Liver (tissue), 9 donors: ENCODE results near the gene BMP10. TPM values are rescaled to one million over a fixed set of nuclear protein-coding genes. Genes with fewer than 3 reads are reported as not detected.

Experiments used
- DNase-seq: peaks from one replicate; pipeline ENCODE4 v3.0.0-alpha.2; 2017; ENCODE audit warnings: low spot score
- H3K27ac ChIP-seq, 2 donors: one replicate each; pipeline ENCODE4 v1.7.0; 2013; ENCODE audit warnings: inconsistent platforms in 2 of 2, low read length in 2 of 2, control low read depth in 1 of 2, low read depth in 1 of 2, mild to moderate bottlenecking in 1 of 2
- H3K27me3 ChIP-seq, 4 donors: one replicate each; pipeline versions ENCODE4 v1.6.1 to v1.7.0; 2013; ENCODE audit warnings: low read length in 3 of 4, inconsistent platforms in 1 of 4, mild to moderate bottlenecking in 1 of 4, moderate library complexity in 1 of 4; ENCODE audit not compliant: control insufficient read depth in 4 of 4, insufficient read depth in 4 of 4
- H3K36me3 ChIP-seq, 4 donors: one replicate each; pipeline versions ENCODE4 v1.6.1 to v1.7.0; 2013; ENCODE audit warnings: low read length in 3 of 4, mild to moderate bottlenecking in 3 of 4, low read depth in 1 of 4, moderate library complexity in 1 of 4; ENCODE audit not compliant: control insufficient read depth in 4 of 4, insufficient read depth in 3 of 4
- H3K4me1 ChIP-seq, 4 donors: one replicate each; pipeline versions ENCODE4 v1.6.1 to v1.7.0; 2013; ENCODE audit warnings: low read length in 3 of 4, mild to moderate bottlenecking in 3 of 4, moderate library complexity in 1 of 4; ENCODE audit not compliant: control insufficient read depth in 4 of 4, insufficient read depth in 4 of 4
- H3K4me3 ChIP-seq, 3 donors: one replicate each; pipeline versions ENCODE4 v1.6.1 to v1.7.0; 2013; ENCODE audit warnings: low read length in 3 of 3, control low read depth in 1 of 3, low read depth in 1 of 3, mild to moderate bottlenecking in 1 of 3
- H3K9ac ChIP-seq, 2 donors: one replicate each; pipeline ENCODE4 v1.7.0; 2013; ENCODE audit warnings: low read length in 2 of 2, mild to moderate bottlenecking in 2 of 2, moderate library complexity in 2 of 2, control low read depth in 1 of 2, low read depth in 1 of 2
- H3K9me3 ChIP-seq, 4 donors: one replicate each; pipeline versions ENCODE4 v1.6.1 to v1.7.0; 2013; ENCODE audit warnings: low read length in 3 of 4; ENCODE audit not compliant: control insufficient read depth in 4 of 4
- FOXA1 ChIP-seq: IDR thresholded peaks from 2 replicates; pipeline ENCODE4 v1.6.1; 2016; ENCODE audit warnings: antibody characterized with exemption
- FOXA2 ChIP-seq: IDR thresholded peaks from 2 replicates; pipeline ENCODE4 v1.6.1; 2016; ENCODE audit warnings: antibody characterized with exemption
- GABPA ChIP-seq, 2 donors: IDR thresholded peaks in 1 of 2; conservative IDR thresholded peaks in 1 of 2; 2 replicates each; pipeline ENCODE4 v1.6.1; 2016; ENCODE audit warnings: antibody characterized with exemption in 2 of 2, mild to moderate bottlenecking in 1 of 2, moderate library complexity in 1 of 2
- HNF4A ChIP-seq, 2 donors: conservative IDR thresholded peaks; 2 replicates each; pipeline ENCODE4 v1.6.1; 2016; ENCODE audit warnings: antibody characterized with exemption in 2 of 2, mild to moderate bottlenecking in 2 of 2
- HNF4G ChIP-seq: IDR thresholded peaks from 2 replicates; pipeline ENCODE4 v1.6.1; 2016; ENCODE audit warnings: antibody characterized with exemption
- JUND ChIP-seq, 2 donors: IDR thresholded peaks; 2 replicates each; pipeline ENCODE4 v1.6.1; 2016; ENCODE audit warnings: antibody characterized with exemption in 2 of 2
- NR2F2 ChIP-seq: IDR thresholded peaks from 2 replicates; pipeline ENCODE4 v1.6.1; 2016; ENCODE audit warnings: antibody characterized with exemption
- RXRA ChIP-seq, 2 donors: IDR thresholded peaks; 2 replicates each; pipeline ENCODE4 v1.6.1; 2017 to 2018; ENCODE audit warnings: antibody characterized with exemption in 2 of 2, mild to moderate bottlenecking in 1 of 2
- SP1 ChIP-seq: IDR thresholded peaks from 2 replicates; pipeline ENCODE4 v1.6.1; 2018; ENCODE audit warnings: antibody characterized with exemption, mild to moderate bottlenecking
- TAF1 ChIP-seq: conservative IDR thresholded peaks from 2 replicates; pipeline ENCODE4 v1.6.1; 2016; ENCODE audit warnings: antibody characterized with exemption, mild to moderate bottlenecking
- YY1 ChIP-seq: IDR thresholded peaks from 2 replicates; pipeline ENCODE4 v1.6.1; 2016; ENCODE audit warnings: antibody characterized with exemption, mild to moderate bottlenecking
- WGBS: extraction: QIAGEN DNeasy Blood & Tissue Kit; methylation state at CpG from one replicate; pipeline ENCODE4 v1.1.7; 2013; 5-methylcytosine and 5-hydroxymethylcytosine counted together
- polyA plus RNA-seq, 2 donors: library from polyadenylated mRNA; stranded (reverse) in 1 of 2; unstranded in 1 of 2; fragments of 200-250 nt in 1 of 2; fragments of >200 nt in 1 of 2; fragmentation: Nextera tagmentation in 1 of 2; extraction: Ambion mirVana in 1 of 2; gene quantifications; one replicate each; pipeline versions ENCODE4 v1.2.1 to v1.2.3, GENCODE V29; 2013 to 2015
- total RNA-seq, 2 donors: library from RNA; depleted of rRNA; stranded (reverse); fragments of >200 nt; gene quantifications; one replicate each; pipeline ENCODE4 v1.2.3, GENCODE V29; 2014
- TF ChIP-seq, protein P1 (sequence below): fragments of 150-350 bp; IDR thresholded peaks from 2 replicates; pipeline ENCODE4 v1.5.1; 2017; ENCODE audit warnings: improper control_type of control experiment, low read depth, low read length; ENCODE audit not compliant: missing input control
- TF ChIP-seq, protein P2 (sequence below): IDR thresholded peaks from 2 replicates; pipeline ENCODE4 v1.6.1; 2016; ENCODE audit warnings: antibody characterized with exemption
- TF ChIP-seq, protein P3 (sequence below): IDR thresholded peaks from 2 replicates; pipeline ENCODE4 v1.6.1; 2016; ENCODE audit warnings: antibody characterized with exemption, mild to moderate bottlenecking
- TF ChIP-seq, protein P4 (sequence below): IDR thresholded peaks from 2 replicates; pipeline ENCODE4 v1.6.1; 2016; ENCODE audit warnings: antibody characterized with exemption
- TF ChIP-seq, protein P5 (sequence below): IDR thresholded peaks from 2 replicates; pipeline ENCODE4 v1.6.1; 2016; ENCODE audit warnings: antibody characterized with exemption
- donor health status: healthy.
- donor health status: healthy.
- donor health status: healthy.
- donor health status: healthy.
- donor health status: healthy.

BMP10 gene
- total and polyA plus RNA-seq, 4 donors, result 0.39 to 10.0 (median 8.7) TPM

DNA sequence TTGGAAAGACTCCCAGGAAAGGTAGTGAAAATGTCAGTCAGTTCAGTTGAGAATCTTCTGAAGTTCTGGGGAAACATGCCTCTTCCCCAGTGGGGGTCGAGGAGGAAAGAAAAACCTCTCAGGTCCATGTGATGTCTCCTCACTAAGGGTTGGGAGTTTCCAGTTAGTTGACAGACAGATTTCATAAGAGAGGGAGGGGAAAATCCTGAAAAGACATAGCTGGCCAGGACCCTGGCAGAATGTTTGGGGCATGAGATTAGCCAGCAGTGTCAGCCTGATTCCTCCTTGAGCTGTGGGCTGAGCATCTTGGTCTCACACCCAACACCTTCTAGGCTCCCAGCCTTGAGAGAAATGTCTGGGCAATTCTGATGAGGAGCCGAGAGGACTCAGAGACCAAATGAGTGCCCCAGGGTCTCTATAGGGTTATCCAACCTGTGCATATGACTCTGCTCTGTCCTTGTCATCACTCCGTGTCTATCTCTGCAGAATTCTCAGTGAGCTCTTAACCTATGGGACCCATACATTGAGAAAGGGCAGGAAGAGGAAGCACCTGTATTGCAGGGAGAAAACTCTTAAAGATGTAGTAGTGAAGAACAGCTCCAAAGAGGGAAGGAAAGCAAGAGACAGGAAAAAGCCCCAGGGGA lies 13.9 kb downstream of the BMP10 start:
- H3K27ac ChIP-seq, result no peak overlapping the region

DNA sequence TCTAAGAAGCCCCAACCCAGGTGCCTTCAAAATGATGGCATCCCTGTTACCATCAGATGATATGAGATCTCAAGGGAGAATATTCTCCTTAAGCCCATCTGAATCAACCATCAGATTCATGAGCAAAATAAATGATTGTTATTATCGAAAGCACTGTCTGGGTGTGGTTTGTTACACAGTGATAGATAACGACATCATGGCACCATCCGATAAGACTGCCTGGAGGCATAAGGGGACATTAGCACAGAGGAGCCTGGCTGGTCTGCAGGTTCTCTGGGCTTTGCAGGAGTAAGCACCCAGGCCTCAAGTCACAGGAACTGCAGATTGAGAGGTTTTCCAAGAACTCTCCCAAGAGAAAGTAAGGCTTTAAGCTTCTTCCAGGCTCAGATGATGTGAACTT lies 15.6 kb downstream of the BMP10 start:
- no peaks in the 10 kb centered on the region for H3K27me3 ChIP-seq
- H3K36me3 ChIP-seq, result no peaks in the 10 kb centered on the region
- no peak overlapping the region for H3K27ac ChIP-seq
- TF ChIP-seq FOXA2, result no peak
- TF ChIP-seq SP1, result no peak
- TF ChIP-seq, protein P1, sequence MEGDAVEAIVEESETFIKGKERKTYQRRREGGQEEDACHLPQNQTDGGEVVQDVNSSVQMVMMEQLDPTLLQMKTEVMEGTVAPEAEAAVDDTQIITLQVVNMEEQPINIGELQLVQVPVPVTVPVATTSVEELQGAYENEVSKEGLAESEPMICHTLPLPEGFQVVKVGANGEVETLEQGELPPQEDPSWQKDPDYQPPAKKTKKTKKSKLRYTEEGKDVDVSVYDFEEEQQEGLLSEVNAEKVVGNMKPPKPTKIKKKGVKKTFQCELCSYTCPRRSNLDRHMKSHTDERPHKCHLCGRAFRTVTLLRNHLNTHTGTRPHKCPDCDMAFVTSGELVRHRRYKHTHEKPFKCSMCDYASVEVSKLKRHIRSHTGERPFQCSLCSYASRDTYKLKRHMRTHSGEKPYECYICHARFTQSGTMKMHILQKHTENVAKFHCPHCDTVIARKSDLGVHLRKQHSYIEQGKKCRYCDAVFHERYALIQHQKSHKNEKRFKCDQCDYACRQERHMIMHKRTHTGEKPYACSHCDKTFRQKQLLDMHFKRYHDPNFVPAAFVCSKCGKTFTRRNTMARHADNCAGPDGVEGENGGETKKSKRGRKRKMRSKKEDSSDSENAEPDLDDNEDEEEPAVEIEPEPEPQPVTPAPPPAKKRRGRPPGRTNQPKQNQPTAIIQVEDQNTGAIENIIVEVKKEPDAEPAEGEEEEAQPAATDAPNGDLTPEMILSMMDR, result no peak
- TF ChIP-seq YY1, result no peak
- TF ChIP-seq, protein P2, sequence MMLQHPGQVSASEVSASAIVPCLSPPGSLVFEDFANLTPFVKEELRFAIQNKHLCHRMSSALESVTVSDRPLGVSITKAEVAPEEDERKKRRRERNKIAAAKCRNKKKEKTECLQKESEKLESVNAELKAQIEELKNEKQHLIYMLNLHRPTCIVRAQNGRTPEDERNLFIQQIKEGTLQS, result no peak
- TF ChIP-seq TAF1, result no peak
- no peak for TF ChIP-seq HNF4G
- TF ChIP-seq, protein P3, sequence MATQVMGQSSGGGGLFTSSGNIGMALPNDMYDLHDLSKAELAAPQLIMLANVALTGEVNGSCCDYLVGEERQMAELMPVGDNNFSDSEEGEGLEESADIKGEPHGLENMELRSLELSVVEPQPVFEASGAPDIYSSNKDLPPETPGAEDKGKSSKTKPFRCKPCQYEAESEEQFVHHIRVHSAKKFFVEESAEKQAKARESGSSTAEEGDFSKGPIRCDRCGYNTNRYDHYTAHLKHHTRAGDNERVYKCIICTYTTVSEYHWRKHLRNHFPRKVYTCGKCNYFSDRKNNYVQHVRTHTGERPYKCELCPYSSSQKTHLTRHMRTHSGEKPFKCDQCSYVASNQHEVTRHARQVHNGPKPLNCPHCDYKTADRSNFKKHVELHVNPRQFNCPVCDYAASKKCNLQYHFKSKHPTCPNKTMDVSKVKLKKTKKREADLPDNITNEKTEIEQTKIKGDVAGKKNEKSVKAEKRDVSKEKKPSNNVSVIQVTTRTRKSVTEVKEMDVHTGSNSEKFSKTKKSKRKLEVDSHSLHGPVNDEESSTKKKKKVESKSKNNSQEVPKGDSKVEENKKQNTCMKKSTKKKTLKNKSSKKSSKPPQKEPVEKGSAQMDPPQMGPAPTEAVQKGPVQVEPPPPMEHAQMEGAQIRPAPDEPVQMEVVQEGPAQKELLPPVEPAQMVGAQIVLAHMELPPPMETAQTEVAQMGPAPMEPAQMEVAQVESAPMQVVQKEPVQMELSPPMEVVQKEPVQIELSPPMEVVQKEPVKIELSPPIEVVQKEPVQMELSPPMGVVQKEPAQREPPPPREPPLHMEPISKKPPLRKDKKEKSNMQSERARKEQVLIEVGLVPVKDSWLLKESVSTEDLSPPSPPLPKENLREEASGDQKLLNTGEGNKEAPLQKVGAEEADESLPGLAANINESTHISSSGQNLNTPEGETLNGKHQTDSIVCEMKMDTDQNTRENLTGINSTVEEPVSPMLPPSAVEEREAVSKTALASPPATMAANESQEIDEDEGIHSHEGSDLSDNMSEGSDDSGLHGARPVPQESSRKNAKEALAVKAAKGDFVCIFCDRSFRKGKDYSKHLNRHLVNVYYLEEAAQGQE, result no peak
- no peak for TF ChIP-seq NR2F2
- no peak for TF ChIP-seq RXRA (IDR thresholded peaks at IDR 0.05)
- no peak for TF ChIP-seq JUND (IDR thresholded peaks at IDR 0.05)
- no peaks in the 10 kb centered on the region for H3K9me3 ChIP-seq
- DNase-seq, result no peak
- WGBS, result 97% methylated on average over 3 of the region's 3 CpGs
- H3K4me1 ChIP-seq, result no peaks in the 10 kb centered on the region
- H3K9ac ChIP-seq, result no peak overlapping the region
- no peak overlapping the region for H3K4me3 ChIP-seq

More for the DNA sequence above, 13.9 kb downstream of the BMP10 start:
- no peak overlapping the region for H3K4me3 ChIP-seq
- H3K4me1 ChIP-seq, result no peaks in the 10 kb centered on the region
- TF ChIP-seq, protein P4, sequence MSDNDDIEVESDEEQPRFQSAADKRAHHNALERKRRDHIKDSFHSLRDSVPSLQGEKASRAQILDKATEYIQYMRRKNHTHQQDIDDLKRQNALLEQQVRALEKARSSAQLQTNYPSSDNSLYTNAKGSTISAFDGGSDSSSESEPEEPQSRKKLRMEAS, result no peak
- TF ChIP-seq GABPA (IDR thresholded peaks at IDR 0.05 in 1 of 2, conservative IDR thresholded peaks at IDR 0.05 in 1 of 2) (no peak), TAF1 (no peak), HNF4A (conservative IDR thresholded peaks at IDR 0.05) (no peak), FOXA2 (no peak), FOXA1 (no peak), YY1 (no peak)
- TF ChIP-seq, protein P5, sequence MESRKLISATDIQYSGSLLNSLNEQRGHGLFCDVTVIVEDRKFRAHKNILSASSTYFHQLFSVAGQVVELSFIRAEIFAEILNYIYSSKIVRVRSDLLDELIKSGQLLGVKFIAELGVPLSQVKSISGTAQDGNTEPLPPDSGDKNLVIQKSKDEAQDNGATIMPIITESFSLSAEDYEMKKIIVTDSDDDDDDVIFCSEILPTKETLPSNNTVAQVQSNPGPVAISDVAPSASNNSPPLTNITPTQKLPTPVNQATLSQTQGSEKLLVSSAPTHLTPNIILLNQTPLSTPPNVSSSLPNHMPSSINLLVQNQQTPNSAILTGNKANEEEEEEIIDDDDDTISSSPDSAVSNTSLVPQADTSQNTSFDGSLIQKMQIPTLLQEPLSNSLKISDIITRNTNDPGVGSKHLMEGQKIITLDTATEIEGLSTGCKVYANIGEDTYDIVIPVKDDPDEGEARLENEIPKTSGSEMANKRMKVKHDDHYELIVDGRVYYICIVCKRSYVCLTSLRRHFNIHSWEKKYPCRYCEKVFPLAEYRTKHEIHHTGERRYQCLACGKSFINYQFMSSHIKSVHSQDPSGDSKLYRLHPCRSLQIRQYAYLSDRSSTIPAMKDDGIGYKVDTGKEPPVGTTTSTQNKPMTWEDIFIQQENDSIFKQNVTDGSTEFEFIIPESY, result no peak
- TF ChIP-seq, protein P2, result no peak
- no peak for DNase-seq
- H3K9ac ChIP-seq, result no peak overlapping the region
- 65% methylated on average over 3 of the region's 3 CpGs for WGBS
- H3K27me3 ChIP-seq, result no peaks in the 10 kb centered on the region
- no peaks in the 10 kb centered on the region for H3K9me3 ChIP-seq
- no peaks in the 10 kb centered on the region for H3K36me3 ChIP-seq
